A549 treated with CORT108297 at 1 μM for 4 hours (cell line): ENCODE results near the gene TAF11L3. TPM values are rescaled to one million over a fixed set of nuclear protein-coding genes. Genes with fewer than 3 reads are reported as not detected.

Source experiments
- total RNA-seq: library from RNA; stranded (reverse); fragments of 200-300 nt; extraction: Qiagen RNA extraction; gene quantifications from 5 replicates; pipeline ENCODE4 v1.2.3, GENCODE V29; 2022

The TAF11L3 gene
- not detected in 5 replicates for total RNA-seq

DNA sequence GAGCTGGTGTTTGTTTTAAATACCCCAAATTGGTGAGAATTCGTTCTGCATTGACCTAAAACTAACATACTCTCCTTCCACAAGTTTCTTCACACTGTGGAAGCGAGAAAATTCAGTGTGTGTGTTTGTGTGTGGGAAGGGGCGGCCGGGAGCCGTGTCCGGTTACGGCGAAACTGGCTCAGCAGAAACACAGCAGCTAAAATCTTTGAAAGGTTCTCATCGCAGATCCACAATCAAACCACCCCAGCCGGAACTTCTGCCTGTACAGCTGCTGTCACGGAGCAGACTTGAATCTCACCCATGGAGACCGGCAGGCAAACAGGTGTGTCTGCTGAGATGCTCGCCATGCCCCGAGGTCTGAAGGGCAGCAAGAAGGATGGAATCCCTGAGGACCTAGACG is at the start of gene TAF11L3:
Gene TAF11L3 (plus strand): TSS at position 301 of the 400 bp plus-strand sequence.

GRCh38 chr5:17497931-17498330 is 20.2 kb upstream of the TAF11L3 start, which contains the start of gene TAF11L2:
TSS of gene TAF11L2 (plus strand) at chr5:17498231.

GRCh38 chr5:17521501-17521900 is 3.3 kb downstream of the TAF11L3 start, which contains the start of gene TAF11L4:
TSS of gene TAF11L4 (plus strand) at chr5:17521801.

DNA sequence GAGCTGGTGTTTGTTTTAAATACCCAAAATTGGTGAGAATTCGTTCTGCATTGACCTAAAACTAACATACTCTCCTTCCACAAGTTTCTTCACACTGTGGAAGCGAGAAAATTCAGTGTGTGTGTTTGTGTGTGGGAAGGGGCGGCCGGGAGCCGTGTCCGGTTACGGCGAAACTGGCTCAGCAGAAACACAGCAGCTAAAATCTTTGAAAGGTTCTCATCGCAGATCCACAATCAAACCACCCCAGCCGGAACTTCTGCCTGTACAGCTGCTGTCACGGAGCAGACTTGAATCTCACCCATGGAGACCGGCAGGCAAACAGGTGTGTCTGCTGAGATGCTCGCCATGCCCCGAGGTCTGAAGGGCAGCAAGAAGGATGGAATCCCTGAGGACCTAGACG is 6.8 kb downstream of the TAF11L3 start, which contains the start of gene TAF11L5:
Gene TAF11L5 (plus strand): TSS at position 301 of the 400 bp plus-strand sequence.

DNA sequence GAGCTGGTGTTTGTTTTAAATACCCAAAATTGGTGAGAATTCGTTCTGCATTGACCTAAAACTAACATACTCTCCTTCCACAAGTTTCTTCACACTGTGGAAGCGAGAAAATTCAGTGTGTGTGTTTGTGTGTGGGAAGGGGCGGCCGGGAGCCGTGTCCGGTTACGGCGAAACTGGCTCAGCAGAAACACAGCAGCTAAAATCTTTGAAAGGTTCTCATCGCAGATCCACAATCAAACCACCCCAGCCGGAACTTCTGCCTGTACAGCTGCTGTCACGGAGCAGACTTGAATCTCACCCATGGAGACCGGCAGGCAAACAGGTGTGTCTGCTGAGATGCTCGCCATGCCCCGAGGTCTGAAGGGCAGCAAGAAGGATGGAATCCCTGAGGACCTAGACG is 10.2 kb downstream of the TAF11L3 start, which contains the start of gene TAF11L6:
Gene TAF11L6 (plus strand): TSS at position 301 of the 400 bp plus-strand sequence.

Other genes starting within 250 kb of the TAF11L3 start
- gene TAF11L2, start 20.1 kb upstream of the TAF11L3 start, total RNA-seq: not detected in 5 replicates
- gene TAF11L4, start 3.4 kb downstream of the TAF11L3 start, total RNA-seq: not detected in 5 replicates
- gene TAF11L5, start 6.9 kb downstream of the TAF11L3 start, total RNA-seq: not detected in 5 replicates
- not detected in 5 replicates for gene TAF11L6, start 10.3 kb downstream of the TAF11L3 start, total RNA-seq
- not detected in 5 replicates for gene TAF11L7, start 67.4 kb downstream of the TAF11L3 start, total RNA-seq
- not detected in 5 replicates for gene TAF11L8, start 72.6 kb downstream of the TAF11L3 start, total RNA-seq
- not detected in 5 replicates for gene TAF11L9, start 76.0 kb downstream of the TAF11L3 start, total RNA-seq
- not detected in 5 replicates for gene TAF11L10, start 79.5 kb downstream of the TAF11L3 start, total RNA-seq
- 0.13 to 0.36 TPM (median 0.21 TPM) in 5 replicates for gene TAF11L11, start 85.8 kb downstream of the TAF11L3 start, total RNA-seq
- 0.11 TPM in 2 of 5 replicates, not detected in the others for gene TAF11L12, start 92.0 kb downstream of the TAF11L3 start, total RNA-seq
- gene TAF11L13, start 113.7 kb downstream of the TAF11L3 start, total RNA-seq: not detected in 5 replicates
- gene TAF11L14, start 116.1 kb downstream of the TAF11L3 start, total RNA-seq: not detected in 5 replicates